Activated naive CD4-positive, alpha-beta T cell treated with anti-CD3 and anti-CD28 coated beads, Interleukin-2, amount 50 U/mL, for 16 hours (primary cell): ENCODE measurements around the gene A2M.

Experiments
- DNase-seq: peaks from one replicate; pipeline ENCODE4 v3.0.0-alpha.2; 2020

Gene A2M

GRCh38 chr12:9120487-9121184 is 4.9 kb upstream of the A2M start:
- no peak for DNase-seq

DNA sequence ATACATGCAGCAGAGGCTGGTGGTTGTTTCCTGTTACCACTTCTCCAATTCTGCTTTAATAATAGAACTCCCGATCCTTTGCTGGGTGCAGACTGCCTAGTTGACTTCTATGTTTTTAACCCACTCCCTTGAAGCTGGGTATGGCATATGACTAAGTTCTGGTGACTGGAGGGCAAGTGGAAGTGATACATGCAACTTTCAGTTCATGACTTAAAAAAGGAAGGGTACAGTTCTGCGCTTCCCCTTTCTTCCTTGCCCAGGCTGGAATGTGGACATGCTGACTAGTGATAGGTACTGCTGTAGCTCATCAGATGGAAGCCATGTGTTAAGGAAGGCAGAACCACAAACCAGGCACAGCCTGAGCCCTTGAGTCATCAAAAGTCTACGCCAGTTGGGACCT is 2.4 kb upstream of the A2M start:
- DNase-seq: no peak

DNA sequence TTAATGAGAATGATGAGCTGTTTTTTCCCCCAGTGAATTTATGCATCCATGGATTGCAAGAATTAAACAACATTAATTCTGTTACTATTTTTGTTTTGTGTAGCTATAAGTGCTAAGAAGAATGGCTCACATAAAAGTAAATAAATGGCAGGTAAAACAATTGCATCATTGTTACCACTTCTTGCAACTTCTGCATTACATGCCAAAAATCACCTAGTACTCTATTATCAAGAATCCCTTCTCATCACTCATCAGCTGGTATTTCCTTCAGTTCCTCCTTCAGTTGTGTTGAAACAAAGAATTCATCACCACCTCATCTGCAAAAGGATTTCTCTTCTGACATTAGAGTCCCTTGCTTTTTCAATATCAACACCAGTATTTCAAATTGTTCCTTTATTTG is 773 bp downstream of the A2M start:
- no peak for DNase-seq

DNA sequence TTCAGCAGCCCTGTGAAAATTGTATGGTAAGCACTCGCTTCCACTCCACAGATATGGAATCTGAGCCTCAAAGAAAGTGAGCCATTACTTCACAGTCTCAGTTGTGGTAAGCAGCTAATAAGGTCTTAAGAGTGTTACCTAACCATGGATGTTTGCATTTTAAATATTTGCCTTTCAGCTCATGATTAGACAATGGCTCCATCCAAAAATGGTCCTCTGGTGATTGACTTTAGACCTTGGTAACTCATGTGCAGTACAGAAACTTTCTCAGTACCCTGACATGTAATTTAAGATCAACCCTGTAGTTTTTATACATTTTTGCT is 1.8 kb downstream of the A2M start:
- no peak for DNase-seq

GRCh38 chr12:9113296-9113986 is 2.3 kb downstream of the A2M start:
- no peak for DNase-seq

GRCh38 chr12:9112076-9112853 is 3.5 kb downstream of the A2M start:
- DNase-seq: no peak

DNA sequence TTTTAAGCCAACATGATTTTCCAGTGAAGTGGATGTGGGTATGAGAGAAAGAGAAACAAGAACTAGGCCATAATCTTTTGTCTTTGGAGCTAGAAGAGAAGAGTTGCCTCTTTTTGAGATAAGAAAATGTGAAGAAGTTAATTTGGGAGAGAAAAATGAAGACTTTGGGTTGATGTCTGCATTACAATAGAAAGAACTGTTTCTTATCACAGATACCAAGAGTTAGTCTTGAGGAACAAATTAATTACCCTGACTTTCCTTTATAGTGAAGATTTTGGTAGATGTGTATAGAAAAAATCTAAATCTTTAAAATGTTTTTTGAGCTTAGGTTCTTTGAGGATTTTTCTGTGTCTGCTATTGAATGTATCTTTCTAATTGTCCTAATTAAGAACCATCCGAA is 4.2 kb downstream of the A2M start:
- no peak for DNase-seq

- DNase-seq: no peak
Observed at GRCh38 chr12:9109737-9110491, 5.8 kb downstream of the A2M start.

- DNase-seq: no peak
Observed at GRCh38 chr12:9109213-9109522, 6.6 kb downstream of the A2M start.

DNA sequence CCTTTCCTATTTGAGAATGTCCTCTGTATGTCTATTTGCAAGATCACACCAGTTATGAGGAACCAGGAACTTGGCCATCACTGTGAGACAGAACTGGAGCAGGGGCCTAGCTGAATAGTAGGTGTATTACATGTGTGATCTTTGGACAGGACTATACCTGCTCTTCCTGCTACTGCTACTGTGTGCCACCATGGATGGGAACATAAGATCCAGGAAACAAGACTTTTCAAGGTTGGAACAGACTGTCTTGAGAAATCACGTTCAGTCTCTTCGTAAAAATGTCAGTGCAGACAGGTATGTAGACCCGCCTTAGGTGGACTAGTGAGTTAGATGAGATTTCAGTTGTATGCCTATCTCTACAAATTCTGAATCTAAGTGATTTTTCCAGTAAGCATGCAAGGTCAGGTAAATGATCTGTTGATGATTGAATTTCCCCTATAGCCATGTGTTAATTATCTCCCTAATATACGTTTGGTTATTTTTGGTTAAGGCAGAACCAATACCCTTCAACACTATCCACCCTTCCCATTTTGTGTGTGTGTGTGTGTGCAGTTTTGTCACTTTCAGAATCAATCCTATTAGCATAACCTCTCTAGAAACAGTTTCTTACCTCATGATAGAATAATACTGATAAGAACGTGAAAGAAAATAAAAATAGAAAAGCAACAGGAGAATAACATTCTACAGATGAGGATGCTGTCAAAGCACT is 7.1 kb downstream of the A2M start:
- no peak for DNase-seq

DNA sequence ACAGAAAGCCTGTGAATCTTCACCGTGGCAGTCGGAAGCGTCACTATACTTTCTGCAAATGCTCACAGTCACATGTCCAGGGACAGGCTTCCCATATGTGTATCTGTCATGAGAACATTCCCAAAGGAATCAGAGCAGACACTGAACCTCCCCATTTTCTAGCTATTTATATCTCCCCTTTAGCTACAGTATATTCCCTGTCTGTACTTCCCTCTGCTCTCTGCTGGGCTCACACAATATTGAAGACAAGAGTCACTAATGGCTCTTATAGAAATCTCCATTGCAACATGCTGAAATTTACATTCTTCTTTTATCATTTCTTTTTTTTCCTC is 8.2 kb downstream of the A2M start:
- no peak for DNase-seq

- no peak for DNase-seq
Observed at GRCh38 chr12:9106610-9107541, 8.8 kb downstream of the A2M start.

GRCh38 chr12:9106067-9106466 is 9.7 kb downstream of the A2M start:
- DNase-seq: no peak

- no peak for DNase-seq
Observed at GRCh38 chr12:9104767-9105423, 10.8 kb downstream of the A2M start.

DNA sequence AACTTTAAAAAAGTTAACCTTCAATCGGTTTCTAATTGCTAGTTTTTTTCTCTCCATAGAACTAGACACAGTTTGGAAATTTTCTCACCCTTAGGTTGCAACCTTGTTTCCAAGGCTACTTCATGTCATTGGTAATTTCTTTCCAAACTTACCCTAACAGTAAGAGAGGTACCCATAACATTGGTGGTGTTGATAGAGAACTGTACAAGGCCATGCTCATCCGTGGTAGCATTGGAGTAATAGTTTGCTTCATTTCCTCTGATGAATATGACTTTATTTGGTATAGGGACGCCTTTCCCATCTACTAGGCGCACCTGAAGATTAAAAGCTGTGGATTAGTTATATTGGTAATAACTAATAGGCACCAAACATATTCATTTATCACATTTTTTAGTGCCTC is 11.6 kb downstream of the A2M start:
- no peak for DNase-seq

GRCh38 chr12:9103050-9103849 is 12.5 kb downstream of the A2M start:
- no peak for DNase-seq

- no peak for DNase-seq
Observed at GRCh38 chr12:9101018-9101687, 14.6 kb downstream of the A2M start.

DNA sequence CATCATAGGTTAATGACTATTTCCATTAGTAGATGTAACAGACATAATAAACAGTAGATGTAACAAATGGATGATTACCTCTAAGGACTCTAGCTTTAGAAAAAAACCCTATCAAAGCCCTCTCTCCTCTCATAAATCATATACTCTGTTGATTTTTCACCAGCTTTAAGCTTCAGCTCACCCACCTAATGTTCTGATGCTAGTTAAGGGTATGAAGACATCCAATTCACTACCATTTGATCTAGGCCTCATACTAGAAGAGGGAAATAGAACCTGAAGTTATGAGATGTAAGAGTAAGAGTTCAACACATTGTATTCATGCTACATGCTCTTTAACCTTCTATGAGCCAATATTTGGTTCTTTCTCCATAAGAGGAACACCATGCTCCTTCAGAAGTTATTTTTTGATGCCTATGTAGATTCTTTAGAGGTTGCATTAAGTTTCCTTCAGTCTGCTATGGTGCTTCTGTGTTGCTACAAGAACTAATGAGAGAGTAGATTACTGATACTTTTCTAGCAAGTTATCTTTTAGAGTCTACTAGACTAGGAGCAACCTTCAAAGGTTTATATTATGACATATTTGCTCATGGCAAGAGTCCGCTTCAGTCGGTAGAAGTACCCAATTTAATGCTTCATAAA is 16.0 kb downstream of the A2M start:
- no peak for DNase-seq

DNA sequence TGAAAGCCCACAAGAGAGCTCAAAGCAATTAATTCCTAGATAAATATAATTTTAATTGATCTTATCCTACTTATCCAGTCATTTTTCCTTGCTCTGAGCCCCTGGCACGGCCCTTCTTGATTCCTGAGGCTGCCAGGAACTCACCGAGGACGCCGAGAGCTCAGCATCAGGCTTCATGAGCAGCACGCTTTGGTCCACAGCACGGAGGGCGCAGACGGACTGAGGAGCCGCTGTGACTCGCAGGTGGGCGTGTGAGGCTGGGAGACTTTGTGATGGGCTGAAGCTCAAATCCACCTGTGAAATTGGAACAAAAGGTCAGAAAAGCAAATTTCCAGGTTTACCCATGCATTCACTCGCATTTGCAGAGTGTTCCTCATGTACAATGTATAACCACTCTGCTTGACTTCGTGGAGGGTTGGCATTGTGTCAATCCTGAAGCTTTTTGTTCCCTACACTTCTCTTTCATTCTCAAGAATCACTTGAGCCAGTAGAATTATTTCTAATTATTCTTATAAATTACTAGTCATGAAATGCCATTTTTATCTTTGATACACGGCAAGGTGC is 17.2 kb downstream of the A2M start:
- no peak for DNase-seq
